Gastroesophageal sphincter (tissue), 4 donors: Measurements from ENCODE around the gene BICC1. TPM values are rescaled to one million over a fixed set of nuclear protein-coding genes. Genes with fewer than 3 reads are reported as not detected.

Source experiments
- ATAC-seq: fragments of 150-250 bp; one replicate; pipeline ENCODE4 v1.9.1; 2016; ENCODE audit warnings: mild to moderate bottlenecking, moderate library complexity
- H3K27ac ChIP-seq, 4 donors: fragments of 200-600 bp; sonication (generic) in 3 of 4; 1 replicate in 3 of 4; 2 replicates in 1 of 4; pipeline ENCODE4 v1.5.1; 2016 to 2019
- H3K27me3 ChIP-seq: fragments of 200-600 bp; sonication (generic); one replicate; pipeline ENCODE4 v1.5.1; 2019
- H3K36me3 ChIP-seq, 2 donors: fragments of 200-600 bp; sonication (generic); one replicate each; pipeline ENCODE4 v1.5.1; 2019; ENCODE audit warnings: control low read depth in 1 of 2
- H3K4me1 ChIP-seq, 3 donors: fragments of 200-600 bp; sonication (generic); 1 replicate in 2 of 3; 2 replicates in 1 of 3; pipeline ENCODE4 v1.5.1; 2016 to 2019; ENCODE audit warnings: control low read depth in 2 of 3
- H3K4me3 ChIP-seq, 2 donors: fragments of 200-600 bp; sonication (generic); one replicate each; pipeline ENCODE4 v1.5.1; 2019; ENCODE audit warnings: mild to moderate bottlenecking in 1 of 2, moderate library complexity in 1 of 2
- H3K9me3 ChIP-seq, 3 donors: fragments of 200-600 bp; sonication (generic); one replicate each; pipeline ENCODE4 v1.5.1; 2017 to 2019; ENCODE audit warnings: control low read depth in 2 of 3
- EP300 ChIP-seq: sonication (generic); formaldehyde crosslinking; IDR thresholded peaks from one replicate; pipeline ENCODE4 v1.6.1; 2017; ENCODE audit warnings: antibody characterized with exemption, mild to moderate bottlenecking
- POLR2A ChIP-seq, 2 donors: fragments of 450-650 bp; IDR thresholded peaks; one replicate each; pipeline ENCODE4 v1.6.1; 2017; ENCODE audit warnings: antibody characterized with exemption in 2 of 2, mild to moderate bottlenecking in 2 of 2, moderate library complexity in 1 of 2
- POLR2AphosphoS5 ChIP-seq: sonication (generic); formaldehyde crosslinking; IDR thresholded peaks from one replicate; pipeline ENCODE4 v1.6.1; 2017; ENCODE audit warnings: antibody characterized with exemption
- WGBS, 2 donors: methylation state at CpG; one replicate each; pipeline ENCODE4 v1.1.5; 2018; ENCODE audit warnings: low coverage in 1 of 2; 5-methylcytosine and 5-hydroxymethylcytosine counted together
- total RNA-seq, 4 donors: library from RNA; depleted of rRNA; stranded (reverse); fragments of >200 nt; gene quantifications; one replicate each; pipeline ENCODE4 v1.1.0, GENCODE V29; 2016
- TF ChIP-seq, protein P1 (sequence below), 4 experiments: fragments of 200-600 bp in 2 of 4; fragments of 450-650 bp in 2 of 4; sonication (generic) in 1 of 4; IDR thresholded peaks; one replicate each; pipeline ENCODE4 v1.5.1; 2017 to 2019; ENCODE audit warnings: antibody characterized with exemption in 4 of 4, mild to moderate bottlenecking in 2 of 4, moderate library complexity in 2 of 4

BICC1 gene
- total RNA-seq, 4 donors from 2014 or later = 18.6 to 27.8 (median 22.5) TPM

DNA sequence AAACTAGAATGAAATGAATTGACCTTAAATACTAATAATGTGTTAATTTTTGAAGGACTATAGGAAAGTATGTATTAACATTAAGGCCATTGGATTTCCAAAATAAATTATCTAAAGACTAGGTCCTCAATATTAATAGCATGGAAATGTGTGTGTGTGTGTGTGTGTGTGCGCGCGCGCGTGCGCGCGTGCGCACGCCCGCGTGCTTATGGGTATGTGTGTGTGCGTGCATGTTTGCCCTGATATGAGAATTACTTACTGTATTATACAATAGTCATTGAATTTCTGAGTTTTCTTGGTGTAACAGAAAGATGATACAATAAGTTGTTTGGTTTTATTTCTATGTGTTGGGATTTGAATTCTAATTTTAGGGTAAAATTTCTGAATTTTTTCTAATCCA lies 205.9 kb downstream of the BICC1 start:
- 58 to 67% methylated on average over 13 of the region's 13 CpGs for WGBS, 2 donors
- ATAC-seq = no peak
- H3K27ac ChIP-seq = peak overlapping the region in 1 of 4 donors; percentile 70
- H3K4me1 ChIP-seq = peaks cover 9 to 51% (median 10%) of the 10 kb centered on the region in 3 donors
- H3K9me3 ChIP-seq = no peaks in the 10 kb centered on the region
- no peaks in the 10 kb centered on the region for H3K36me3 ChIP-seq
- TF ChIP-seq POLR2A (IDR thresholded peaks at IDR 0.05) = no peak
- no peak for TF ChIP-seq POLR2AphosphoS5
- no peak for TF ChIP-seq EP300
- TF ChIP-seq, protein P1, sequence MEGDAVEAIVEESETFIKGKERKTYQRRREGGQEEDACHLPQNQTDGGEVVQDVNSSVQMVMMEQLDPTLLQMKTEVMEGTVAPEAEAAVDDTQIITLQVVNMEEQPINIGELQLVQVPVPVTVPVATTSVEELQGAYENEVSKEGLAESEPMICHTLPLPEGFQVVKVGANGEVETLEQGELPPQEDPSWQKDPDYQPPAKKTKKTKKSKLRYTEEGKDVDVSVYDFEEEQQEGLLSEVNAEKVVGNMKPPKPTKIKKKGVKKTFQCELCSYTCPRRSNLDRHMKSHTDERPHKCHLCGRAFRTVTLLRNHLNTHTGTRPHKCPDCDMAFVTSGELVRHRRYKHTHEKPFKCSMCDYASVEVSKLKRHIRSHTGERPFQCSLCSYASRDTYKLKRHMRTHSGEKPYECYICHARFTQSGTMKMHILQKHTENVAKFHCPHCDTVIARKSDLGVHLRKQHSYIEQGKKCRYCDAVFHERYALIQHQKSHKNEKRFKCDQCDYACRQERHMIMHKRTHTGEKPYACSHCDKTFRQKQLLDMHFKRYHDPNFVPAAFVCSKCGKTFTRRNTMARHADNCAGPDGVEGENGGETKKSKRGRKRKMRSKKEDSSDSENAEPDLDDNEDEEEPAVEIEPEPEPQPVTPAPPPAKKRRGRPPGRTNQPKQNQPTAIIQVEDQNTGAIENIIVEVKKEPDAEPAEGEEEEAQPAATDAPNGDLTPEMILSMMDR (IDR thresholded peaks at IDR 0.05) = no peak
- no peak overlapping the region for H3K4me3 ChIP-seq
- H3K27me3 ChIP-seq = no peaks in the 10 kb centered on the region

DNA sequence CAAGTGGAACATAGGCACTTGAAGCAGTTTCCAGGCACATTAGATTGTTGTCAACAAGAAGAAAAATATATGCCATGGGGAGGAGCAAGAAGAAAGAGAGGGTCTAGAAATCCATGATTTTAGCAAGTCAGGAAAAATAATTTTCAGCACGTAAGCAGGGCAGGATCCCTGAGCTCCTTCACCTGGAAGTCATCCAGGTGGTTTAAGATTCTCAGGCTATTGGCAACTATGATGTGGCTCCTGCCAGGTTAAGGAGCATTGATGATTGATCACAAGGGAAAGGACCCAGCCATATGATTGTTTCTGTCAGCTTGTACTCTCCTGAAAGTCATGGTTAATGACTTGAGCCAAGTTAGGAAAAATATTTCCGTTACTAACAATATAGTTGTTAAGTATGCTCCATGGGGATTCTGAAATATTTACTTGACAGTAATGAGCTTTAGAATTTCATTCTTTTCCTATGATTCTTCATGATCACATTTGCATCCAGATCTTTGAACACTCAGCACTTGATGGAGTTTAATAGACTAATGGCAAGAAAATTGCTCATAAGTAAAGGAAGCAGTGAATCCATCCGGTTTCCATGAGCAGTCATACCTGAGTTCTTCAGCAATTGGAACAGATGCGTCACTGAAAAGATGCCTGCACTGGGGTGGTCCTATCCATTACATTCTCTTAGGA lies 209.1 kb downstream of the BICC1 start:
- no peaks in the 10 kb centered on the region for H3K27me3 ChIP-seq
- H3K9me3 ChIP-seq = no peaks in the 10 kb centered on the region
- H3K4me1 ChIP-seq = peaks cover 9 to 44% (median 10%) of the 10 kb centered on the region in 3 donors
- 25 to 29% methylated on average over 4 of the region's 4 CpGs for WGBS, 2 donors
- TF ChIP-seq POLR2A (IDR thresholded peaks at IDR 0.05) (no peak), EP300 (no peak), POLR2AphosphoS5 (no peak)
- TF ChIP-seq, protein P1 (IDR thresholded peaks at IDR 0.05) = no peak
- H3K4me3 ChIP-seq = no peak overlapping the region
- peak overlapping the region; percentile 49 to 80 (median 60) for H3K27ac ChIP-seq
- no peaks in the 10 kb centered on the region for H3K36me3 ChIP-seq
- ATAC-seq = no peak

DNA sequence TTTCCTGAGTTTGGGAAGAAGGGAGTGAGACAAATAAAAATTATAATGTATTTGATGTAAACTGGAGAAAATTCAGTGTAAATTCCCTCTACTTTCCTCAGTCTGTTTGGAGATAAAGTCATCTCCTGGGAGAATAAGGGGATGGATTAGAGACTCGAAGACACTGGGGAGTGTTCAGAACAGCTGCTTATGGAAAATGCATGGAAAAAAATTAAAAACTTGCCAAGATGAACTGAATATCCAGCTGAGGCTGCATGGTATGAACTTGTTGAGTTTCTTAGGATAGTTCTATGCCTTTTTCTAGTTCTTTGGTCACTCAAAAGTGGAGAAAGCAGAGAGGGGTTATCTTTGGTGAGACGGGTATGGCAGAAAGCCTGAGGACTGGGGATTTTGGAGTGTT lies 210.5 kb downstream of the BICC1 start:
- H3K27me3 ChIP-seq = no peaks in the 10 kb centered on the region
- TF ChIP-seq EP300 = no peak
- no peak for TF ChIP-seq POLR2A (IDR thresholded peaks at IDR 0.05)
- TF ChIP-seq, protein P1 (IDR thresholded peaks at IDR 0.05) = no peak
- no peak for TF ChIP-seq POLR2AphosphoS5
- WGBS, 2 donors = 70 to 71% methylated on average over 2 of the region's 2 CpGs
- H3K36me3 ChIP-seq = no peaks in the 10 kb centered on the region
- H3K27ac ChIP-seq = peak overlapping the region in 3 of 4 donors; percentile 5 to 9 (median 9)
- H3K4me3 ChIP-seq = no peak overlapping the region
- H3K4me1 ChIP-seq = peaks cover 9 to 44% (median 10%) of the 10 kb centered on the region in 3 donors
- H3K9me3 ChIP-seq = no peaks in the 10 kb centered on the region
- ATAC-seq = no peak

DNA sequence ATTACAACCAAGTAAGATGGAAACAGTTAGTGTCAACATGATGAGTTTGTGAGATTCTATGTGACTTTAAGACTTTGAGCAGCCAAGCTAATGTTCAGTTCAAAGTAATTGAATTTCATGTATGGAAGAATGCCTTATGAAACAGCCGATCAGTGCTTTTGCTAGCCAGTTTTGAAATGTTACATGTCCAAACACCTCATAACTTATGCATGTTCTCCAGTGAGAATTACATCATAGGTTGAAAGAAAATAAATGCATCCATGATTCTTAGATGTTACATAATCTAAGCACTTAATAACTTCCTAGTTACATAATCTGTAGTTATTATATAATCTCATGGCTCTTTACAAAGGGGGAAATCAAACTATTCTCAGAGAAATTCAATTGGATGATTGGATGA lies 211.3 kb downstream of the BICC1 start:
- Histone ChIP-seq H3K4me3 (no peak overlapping the region), H3K36me3 (no peaks in the 10 kb centered on the region), H3K9me3 (peaks cover 0 to 7% (median 0%) of the 10 kb centered on the region in 3 donors), H3K4me1 (peaks cover 9 to 44% (median 10%) of the 10 kb centered on the region in 3 donors), H3K27ac (peak overlapping the region in 2 of 4 donors; percentile 5 to 9), H3K27me3 (no peaks in the 10 kb centered on the region)
- ATAC-seq = no peak
- TF ChIP-seq POLR2A (IDR thresholded peaks at IDR 0.05) (no peak), POLR2AphosphoS5 (no peak), EP300 (no peak)
- TF ChIP-seq, protein P1 (IDR thresholded peaks at IDR 0.05) = no peak
- WGBS, 2 donors = 53 to 62% methylated on average over 1 of the region's 1 CpG

DNA sequence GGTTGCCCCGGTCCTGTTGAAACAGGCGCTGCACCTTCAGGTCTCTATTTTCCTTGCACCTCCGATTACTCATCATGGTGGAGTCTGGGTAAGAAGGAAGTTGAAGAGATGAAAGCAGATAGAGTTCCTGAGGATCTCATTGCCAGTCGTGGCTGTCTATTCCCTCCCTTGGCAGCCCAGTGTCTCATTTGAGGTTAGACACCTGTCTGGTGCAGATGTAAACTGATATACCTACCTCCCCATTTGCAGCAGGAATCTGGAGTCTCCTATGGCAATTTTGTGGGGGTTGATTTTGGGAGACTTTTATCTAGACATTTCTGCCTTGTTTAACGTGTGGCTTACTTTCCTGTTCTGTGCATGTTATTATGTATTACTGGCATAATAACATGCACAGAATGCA lies 212.1 kb downstream of the BICC1 start:
- Histone ChIP-seq H3K4me1 (peaks cover 9 to 39% (median 10%) of the 10 kb centered on the region in 3 donors), H3K4me3 (no peak overlapping the region), H3K27me3 (no peaks in the 10 kb centered on the region), H3K9me3 (peaks cover 0 to 8% (median 0%) of the 10 kb centered on the region in 3 donors), H3K36me3 (no peaks in the 10 kb centered on the region), H3K27ac (no peak overlapping the region)
- WGBS, 2 donors = 83 to 97% methylated on average over 1 to 5 of the region's 5 CpGs
- TF ChIP-seq, protein P1 (IDR thresholded peaks at IDR 0.05) = no peak
- no peak for TF ChIP-seq POLR2A (IDR thresholded peaks at IDR 0.05)
- no peak for TF ChIP-seq POLR2AphosphoS5
- TF ChIP-seq EP300 = no peak
- ATAC-seq = no peak
